ENCODE data around the gene GHDC. TPM values are rescaled to one million over a fixed set of nuclear protein-coding genes. Genes with fewer than 3 reads are reported as not detected.

Gene GHDC
- total RNA-seq, 4 donors from 2014 or later, result 14.6 to 51.8 (median 20.7) TPM

DNA sequence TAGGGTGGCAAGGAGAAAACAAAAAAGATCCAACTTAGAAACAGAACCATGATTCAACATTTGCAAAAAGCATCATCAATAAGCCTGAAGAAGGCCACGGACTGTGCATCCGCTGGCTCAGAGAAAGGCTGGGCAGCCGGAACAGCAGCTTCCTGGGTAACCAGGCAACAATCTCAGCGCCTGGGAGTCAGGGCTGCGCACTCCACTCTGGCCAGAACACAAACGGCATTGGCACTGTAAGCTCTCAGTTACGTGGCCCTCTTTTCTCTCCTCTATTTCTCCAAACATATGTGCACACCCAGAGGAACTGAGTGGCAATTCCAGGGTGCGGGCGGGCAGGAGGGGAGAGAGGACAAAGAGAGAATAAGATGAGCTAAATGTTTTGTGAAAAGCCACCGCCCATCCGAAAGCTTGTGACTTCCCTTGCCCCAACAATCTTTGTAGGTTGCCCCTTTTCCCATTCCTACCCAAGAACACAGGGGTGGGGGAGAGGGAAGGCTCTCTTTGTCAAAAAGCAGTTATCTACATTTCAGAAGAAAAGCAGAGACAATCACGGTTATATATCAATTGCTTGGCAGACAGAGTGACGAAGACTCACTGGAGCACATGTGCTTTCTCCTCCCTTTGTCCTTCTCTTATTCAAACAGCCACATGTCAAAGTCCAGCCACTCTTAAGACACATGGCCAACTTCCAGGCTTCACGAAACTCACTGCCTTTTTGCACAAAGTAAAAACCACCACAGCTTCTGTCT, 6.6 kb upstream of the GHDC start:
- TF ChIP-seq, protein P1, sequence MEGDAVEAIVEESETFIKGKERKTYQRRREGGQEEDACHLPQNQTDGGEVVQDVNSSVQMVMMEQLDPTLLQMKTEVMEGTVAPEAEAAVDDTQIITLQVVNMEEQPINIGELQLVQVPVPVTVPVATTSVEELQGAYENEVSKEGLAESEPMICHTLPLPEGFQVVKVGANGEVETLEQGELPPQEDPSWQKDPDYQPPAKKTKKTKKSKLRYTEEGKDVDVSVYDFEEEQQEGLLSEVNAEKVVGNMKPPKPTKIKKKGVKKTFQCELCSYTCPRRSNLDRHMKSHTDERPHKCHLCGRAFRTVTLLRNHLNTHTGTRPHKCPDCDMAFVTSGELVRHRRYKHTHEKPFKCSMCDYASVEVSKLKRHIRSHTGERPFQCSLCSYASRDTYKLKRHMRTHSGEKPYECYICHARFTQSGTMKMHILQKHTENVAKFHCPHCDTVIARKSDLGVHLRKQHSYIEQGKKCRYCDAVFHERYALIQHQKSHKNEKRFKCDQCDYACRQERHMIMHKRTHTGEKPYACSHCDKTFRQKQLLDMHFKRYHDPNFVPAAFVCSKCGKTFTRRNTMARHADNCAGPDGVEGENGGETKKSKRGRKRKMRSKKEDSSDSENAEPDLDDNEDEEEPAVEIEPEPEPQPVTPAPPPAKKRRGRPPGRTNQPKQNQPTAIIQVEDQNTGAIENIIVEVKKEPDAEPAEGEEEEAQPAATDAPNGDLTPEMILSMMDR (IDR thresholded peaks at IDR 0.05), result no peak
- TF ChIP-seq POLR2A (IDR thresholded peaks at IDR 0.05), result no peak
- WGBS, 2 donors, result 66 to 68% methylated on average over 14 of the region's 14 CpGs
- no peak for DNase-seq (ENCODE audit: low spot score in 2 of 2)
- no peak overlapping the region for H3K4me3 ChIP-seq (ENCODE audit: low read depth, poor library complexity, severe bottlenecking)
- intact Hi-C loops (cut with DNase I; ENCODE audit: low total_unique reads), result no loop called here

DNA sequence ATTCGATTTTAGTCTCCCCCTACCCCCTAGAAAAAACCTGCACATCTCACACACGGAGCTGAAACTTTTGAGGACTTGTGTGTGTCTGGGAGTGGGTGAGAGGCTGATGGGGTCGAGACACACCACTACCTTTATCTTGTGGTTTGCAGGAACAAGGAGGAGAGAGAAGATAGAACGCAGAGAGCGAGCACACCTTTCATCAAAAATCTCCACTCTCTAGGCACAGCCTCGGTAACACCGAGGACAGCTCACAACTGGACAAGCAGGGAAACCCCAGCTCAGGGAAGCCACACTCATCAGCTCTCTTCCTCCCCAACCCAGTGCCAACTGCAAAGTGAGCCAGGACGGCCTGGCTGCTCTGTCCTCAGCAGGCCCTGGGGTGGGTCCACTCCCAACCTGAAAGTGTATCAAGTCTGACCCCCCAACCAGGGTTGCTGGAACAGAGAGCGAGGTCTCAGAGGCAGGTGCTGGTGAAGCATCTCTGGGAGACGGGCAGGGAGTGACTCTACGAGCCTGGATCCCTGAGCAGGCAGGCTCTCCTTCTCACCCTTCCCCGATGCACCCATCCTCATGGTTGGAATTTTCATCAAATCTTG, 5.2 kb upstream of the GHDC start:
- no peak overlapping the region for H3K4me3 ChIP-seq (ENCODE audit: low read depth, poor library complexity, severe bottlenecking)
- DNase-seq (ENCODE audit: low spot score in 2 of 2), result no peak
- intact Hi-C loops (cut with DNase I; ENCODE audit: low total_unique reads), result no loop called here
- TF ChIP-seq, protein P1 (IDR thresholded peaks at IDR 0.05), result no peak
- no peak for TF ChIP-seq POLR2A (IDR thresholded peaks at IDR 0.05)
- 77 to 83% methylated on average over 12 of the region's 12 CpGs for WGBS, 2 donors

DNA sequence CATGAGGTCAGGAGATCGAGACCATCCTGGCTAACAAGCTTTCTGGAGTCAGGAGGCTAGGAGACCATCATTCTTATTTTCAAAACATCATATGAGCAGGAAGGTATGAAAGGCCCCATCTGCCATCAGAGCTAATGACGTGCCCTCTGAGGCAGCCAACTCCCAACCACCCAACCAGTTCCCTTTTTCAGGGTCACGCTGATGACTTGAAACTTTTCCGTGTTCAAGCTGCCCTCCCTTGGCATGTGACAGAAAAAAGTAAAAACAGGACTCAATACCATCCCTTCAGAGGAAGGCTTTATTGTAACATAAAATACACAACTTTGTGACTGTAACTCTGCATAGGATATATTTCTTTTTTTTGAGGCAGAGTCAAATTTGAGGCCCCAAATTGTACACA, 4.6 kb upstream of the GHDC start:
- TF ChIP-seq POLR2A (IDR thresholded peaks at IDR 0.05), result no peak
- TF ChIP-seq, protein P1 (IDR thresholded peaks at IDR 0.05), result no peak
- WGBS, 2 donors, result 72 to 76% methylated on average over 4 of the region's 4 CpGs
- DNase-seq (ENCODE audit: low spot score in 2 of 2), result no peak
- intact Hi-C loops (cut with DNase I; ENCODE audit: low total_unique reads), result no loop called here
- no peak overlapping the region for H3K4me3 ChIP-seq (ENCODE audit: low read depth, poor library complexity, severe bottlenecking)

DNA sequence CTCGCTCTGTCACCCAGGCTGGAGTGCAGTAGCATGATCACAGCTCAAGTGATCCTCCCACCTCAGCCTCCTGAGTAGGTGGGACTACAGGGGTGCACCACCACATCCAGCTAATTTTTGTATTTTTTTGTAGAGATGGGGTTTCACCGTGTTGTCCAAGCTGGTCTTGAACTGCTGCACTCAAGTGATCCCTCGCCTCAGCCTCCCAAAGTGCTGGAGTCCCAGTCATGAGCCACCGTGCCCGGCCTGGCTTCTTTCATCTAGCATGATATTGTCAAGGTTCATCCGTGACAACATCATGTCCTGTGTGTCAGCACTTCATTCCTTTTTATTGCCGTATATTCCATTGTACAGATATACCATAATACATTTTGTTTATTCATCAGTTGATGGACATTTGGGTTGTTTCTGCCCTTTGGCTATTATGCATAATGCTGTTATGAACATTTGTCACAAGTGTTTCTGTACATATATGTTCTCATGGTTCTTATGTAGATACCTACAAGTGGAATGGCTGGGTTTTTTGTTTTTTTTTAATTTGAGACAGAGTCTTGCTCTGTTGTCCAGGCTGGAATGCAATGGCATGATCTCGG, 3.4 kb upstream of the GHDC start:
- H3K4me3 ChIP-seq (ENCODE audit: low read depth, poor library complexity, severe bottlenecking), result no peak overlapping the region
- TF ChIP-seq POLR2A (IDR thresholded peaks at IDR 0.05), result no peak
- TF ChIP-seq, protein P1 (IDR thresholded peaks at IDR 0.05), result no peak
- 93 to 94% methylated on average over 8 of the region's 8 CpGs for WGBS, 2 donors
- DNase-seq (ENCODE audit: low spot score in 2 of 2), result no peak
- intact Hi-C loops (cut with DNase I; ENCODE audit: low total_unique reads), result no loop called here

GRCh38 chr17:42193216-42193968, 902 bp downstream of the GHDC start:
- TF ChIP-seq, protein P1 (IDR thresholded peaks at IDR 0.05), result no peak
- TF ChIP-seq POLR2A (IDR thresholded peaks at IDR 0.05), result no peak
- no peak for DNase-seq (ENCODE audit: low spot score in 2 of 2)
- intact Hi-C loops (cut with DNase I; ENCODE audit: low total_unique reads), result no loop called here

More at GRCh38 chr17:42193216-42193968, 902 bp downstream of the GHDC start:
- H3K4me3 ChIP-seq (ENCODE audit: low read depth, poor library complexity, severe bottlenecking), result peak overlapping the region; percentile 62
- WGBS, 2 donors, result 73 to 78% methylated on average over 8 to 10 of the region's 12 CpGs
